Measurements from ENCODE around the gene COL4A3. TPM values are rescaled to one million over a fixed set of nuclear protein-coding genes. Genes with fewer than 3 reads are reported as not detected.

COL4A3 gene
- total RNA-seq, 2 donors from 2014 or later: 1.7 to 2.4 TPM

- Mint-ChIP-seq H3K36me3 (ENCODE audit: low read depth) (peaks cover 2% of the 10 kb centered on the region), H3K4me1 (peaks cover 4% of the 10 kb centered on the region), H3K27me3 (ENCODE audit: insufficient read depth) (peaks cover under 1% of the 10 kb centered on the region), H3K27ac (no peak overlapping the region), H3K4me3 (no peak overlapping the region), H3K9me3 (no peaks in the 10 kb centered on the region)
- WGBS, 2 experiments (ENCODE audit: insufficient coverage in 1 of 2, insufficient read length in 1 of 2): 89% methylated on average over 3 of the region's 3 CpGs; no CpG with 5 or more reads in 1 of the 2 experiments
- H3K27me3 ChIP-seq (ENCODE audit: control insufficient read depth, insufficient read depth, low read length, poor library complexity, severe bottlenecking): no peaks in the 10 kb centered on the region
- H3K9ac ChIP-seq (ENCODE audit: extremely low read depth, low read length, poor library complexity, severe bottlenecking): no peak overlapping the region
- no peak overlapping the region for H3K27ac ChIP-seq (ENCODE audit: low read depth, low read length)
- no peak for TF ChIP-seq CTCF (conservative IDR thresholded peaks at IDR 0.05)
- no peaks in the 10 kb centered on the region for H3K9me3 ChIP-seq (ENCODE audit: control insufficient read depth, low read length)
- H3K36me3 ChIP-seq (ENCODE audit: control insufficient read depth, insufficient read depth, low read length): no peaks in the 10 kb centered on the region
- H3K4me3 ChIP-seq (ENCODE audit: low read length): no peak overlapping the region
- no peaks in the 10 kb centered on the region for H3K4me1 ChIP-seq (ENCODE audit: control insufficient read depth, insufficient read depth, low read length)
- no peak for DNase-seq
These were observed 127.9 kb downstream of the COL4A3 start for GRCh38 chr2:227292314-227292713.

DNA sequence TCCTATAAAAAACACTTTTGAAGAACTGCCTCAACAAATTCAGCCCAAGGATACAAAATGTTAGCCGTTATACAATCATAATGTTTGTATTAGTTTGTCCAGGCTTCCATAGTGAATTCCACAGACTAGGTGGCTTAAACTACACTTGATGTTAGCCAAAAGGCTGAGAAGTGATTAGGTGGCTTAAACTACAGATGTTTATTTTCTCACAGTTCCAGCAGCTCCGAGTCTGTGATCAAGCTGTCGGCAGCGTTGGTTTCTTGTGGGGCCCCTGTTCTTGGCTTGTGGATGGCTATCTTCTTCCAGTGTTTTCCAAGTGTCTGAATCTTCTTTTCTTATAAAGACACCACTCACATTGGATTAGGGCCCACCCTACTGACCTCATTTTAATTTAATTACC is 129.1 kb downstream of the COL4A3 start:
- WGBS, 2 experiments (ENCODE audit: insufficient coverage in 1 of 2, insufficient read length in 1 of 2): 89 to 97% methylated on average over 4 of the region's 4 CpGs
- no peaks in the 10 kb centered on the region for H3K4me1 ChIP-seq (ENCODE audit: control insufficient read depth, insufficient read depth, low read length)
- Mint-ChIP-seq H3K9me3 (no peaks in the 10 kb centered on the region), H3K4me1 (peaks cover 4% of the 10 kb centered on the region), H3K27ac (no peak overlapping the region), H3K27me3 (ENCODE audit: insufficient read depth) (no peaks in the 10 kb centered on the region), H3K4me3 (no peak overlapping the region), H3K36me3 (ENCODE audit: low read depth) (peaks cover 4% of the 10 kb centered on the region)
- no peak for DNase-seq
- no peak overlapping the region for H3K4me3 ChIP-seq (ENCODE audit: low read length)
- no peaks in the 10 kb centered on the region for H3K36me3 ChIP-seq (ENCODE audit: control insufficient read depth, insufficient read depth, low read length)
- H3K27me3 ChIP-seq (ENCODE audit: control insufficient read depth, insufficient read depth, low read length, poor library complexity, severe bottlenecking): no peaks in the 10 kb centered on the region
- H3K9ac ChIP-seq (ENCODE audit: extremely low read depth, low read length, poor library complexity, severe bottlenecking): no peak overlapping the region
- H3K9me3 ChIP-seq (ENCODE audit: control insufficient read depth, low read length): no peaks in the 10 kb centered on the region
- no peak for TF ChIP-seq CTCF (conservative IDR thresholded peaks at IDR 0.05)
- no peak overlapping the region for H3K27ac ChIP-seq (ENCODE audit: low read depth, low read length)

DNA sequence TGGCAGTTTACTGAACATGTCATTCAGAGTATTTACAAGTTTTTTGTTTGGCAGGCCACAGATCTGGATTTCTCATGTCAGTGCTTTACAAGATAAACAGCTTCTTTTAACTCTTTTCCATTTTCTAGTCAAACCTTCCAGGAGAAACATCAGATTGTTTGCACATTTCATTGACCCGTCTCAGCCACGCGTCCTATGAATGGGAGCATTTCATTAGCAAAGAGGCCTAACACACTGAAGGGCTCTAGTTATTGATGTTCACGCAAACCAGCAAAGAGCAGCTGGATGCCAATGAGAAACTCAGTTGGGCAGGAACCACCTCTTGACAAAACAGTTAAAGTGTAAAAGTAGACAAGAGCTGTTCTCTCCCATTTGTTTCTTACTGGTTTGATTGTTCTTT is 131.4 kb downstream of the COL4A3 start:
- 91 to 96% methylated on average over 4 of the region's 4 CpGs for WGBS, 2 experiments (ENCODE audit: insufficient coverage in 1 of 2, insufficient read length in 1 of 2)
- Mint-ChIP-seq H3K4me3 (no peak overlapping the region), H3K27me3 (ENCODE audit: insufficient read depth) (no peaks in the 10 kb centered on the region), H3K36me3 (ENCODE audit: low read depth) (peaks cover 13% of the 10 kb centered on the region), H3K27ac (no peak overlapping the region), H3K9me3 (peaks cover 3% of the 10 kb centered on the region), H3K4me1 (peaks cover 5% of the 10 kb centered on the region)
- TF ChIP-seq CTCF (conservative IDR thresholded peaks at IDR 0.05): no peak
- Histone ChIP-seq H3K4me1 (ENCODE audit: control insufficient read depth, insufficient read depth, low read length) (no peaks in the 10 kb centered on the region), H3K27me3 (ENCODE audit: control insufficient read depth, insufficient read depth, low read length, poor library complexity, severe bottlenecking) (no peaks in the 10 kb centered on the region), H3K9ac (ENCODE audit: extremely low read depth, low read length, poor library complexity, severe bottlenecking) (no peak overlapping the region), H3K9me3 (ENCODE audit: control insufficient read depth, low read length) (no peaks in the 10 kb centered on the region), H3K36me3 (ENCODE audit: control insufficient read depth, insufficient read depth, low read length) (no peaks in the 10 kb centered on the region), H3K4me3 (ENCODE audit: low read length) (no peak overlapping the region), H3K27ac (ENCODE audit: low read depth, low read length) (no peak overlapping the region)
- DNase-seq: no peak
